Right renal cortex interstitium (tissue), 3 donors: ENCODE data around the gene MAD1L1. TPM values are rescaled to one million over a fixed set of nuclear protein-coding genes. Genes with fewer than 3 reads are reported as not detected.
"Not testable (repeated sequence)": the region's sequence is repeated elsewhere in the genome, so short reads cannot be mapped to it uniquely, and the experiment has no call there.

ENCODE experiments used
- DNase-seq, 3 donors: peaks; one replicate each; pipeline ENCODE4 v3.0.0-alpha.2; 2013; ENCODE audit warnings: low read depth in 3 of 3, low spot score in 2 of 3
- polyA plus RNA-seq, 3 donors: library from polyadenylated mRNA; unstranded; fragments of 120-200 nt; gene quantifications; one replicate each; pipeline ENCODE4 v1.2.1, GENCODE V29; 2013; ENCODE audit not compliant: insufficient read length in 3 of 3

MAD1L1 gene
- polyA plus RNA-seq, 3 donors: 22.9 to 26.0 (median 25.1) TPM

DNA sequence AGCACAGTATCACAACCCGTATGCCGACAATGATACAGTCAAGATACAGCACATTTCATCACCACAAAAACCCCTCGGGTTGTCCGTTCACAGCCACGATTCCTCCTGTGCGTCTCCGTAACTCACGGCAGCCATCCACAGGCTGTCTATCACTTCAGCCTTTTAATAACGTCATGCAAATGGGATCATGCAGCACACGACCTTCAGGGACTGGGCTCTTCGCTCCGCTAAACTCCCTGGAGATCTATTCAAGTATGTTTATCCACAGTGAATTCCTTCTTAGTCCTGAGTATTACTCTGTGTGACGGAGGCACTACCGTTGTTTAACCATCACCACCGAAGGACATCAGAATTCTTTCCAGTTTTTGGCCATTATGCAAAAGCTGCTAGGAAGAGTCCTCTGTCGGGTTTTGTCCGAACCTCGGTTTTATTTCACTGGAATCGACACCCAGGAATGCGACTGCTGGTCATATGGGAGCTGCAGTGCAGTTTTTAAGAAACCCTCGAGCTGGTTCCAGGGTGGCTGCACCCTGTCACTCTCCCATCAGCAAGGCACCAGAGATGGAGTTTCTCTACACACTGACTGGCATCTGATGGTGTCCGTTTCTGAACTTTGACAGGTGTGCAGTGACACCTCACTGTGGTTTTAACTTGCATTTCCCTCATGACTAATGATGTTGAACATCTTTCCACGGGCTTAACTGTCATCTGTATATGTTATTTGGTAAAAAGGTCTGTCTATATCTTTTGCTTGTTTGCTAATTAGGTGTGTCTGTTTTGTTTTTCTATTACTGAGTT is 193.6 kb downstream of the MAD1L1 start:
- no peak for DNase-seq

DNA sequence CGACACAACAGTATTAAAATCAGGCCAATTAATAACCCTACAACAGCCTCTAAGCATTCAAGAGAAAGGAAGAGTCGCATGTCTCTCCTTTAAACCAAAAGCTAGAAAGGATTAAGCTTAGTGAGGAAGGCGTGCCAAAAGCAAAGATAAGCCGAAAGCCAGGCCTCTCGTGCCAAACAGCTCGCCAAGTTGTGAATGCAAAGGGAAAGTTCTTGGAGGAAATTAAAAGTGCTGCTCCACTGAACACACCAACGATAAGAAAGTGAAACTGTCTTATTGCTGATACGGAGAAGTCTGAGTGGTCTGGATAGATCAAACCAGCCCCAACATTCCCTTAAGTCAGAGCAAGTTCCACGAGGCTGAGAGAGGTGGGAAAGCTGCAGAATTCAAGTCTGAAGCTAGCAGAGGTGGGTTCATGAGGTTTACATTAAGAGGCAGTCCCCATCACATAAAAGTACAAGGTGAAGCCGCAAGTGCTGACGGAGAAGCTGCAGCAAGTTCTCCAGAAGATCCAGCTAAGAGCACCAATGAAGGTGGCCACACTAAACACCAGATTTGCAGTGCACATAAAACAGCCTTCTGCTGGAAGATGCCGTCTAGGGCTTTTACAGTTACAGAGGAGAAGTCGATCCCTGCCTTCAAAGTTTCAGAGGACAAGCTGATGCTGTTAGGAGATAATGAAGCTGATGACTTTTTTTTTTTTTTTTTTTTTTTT is 194.8 kb downstream of the MAD1L1 start:
- no peak for DNase-seq

DNA sequence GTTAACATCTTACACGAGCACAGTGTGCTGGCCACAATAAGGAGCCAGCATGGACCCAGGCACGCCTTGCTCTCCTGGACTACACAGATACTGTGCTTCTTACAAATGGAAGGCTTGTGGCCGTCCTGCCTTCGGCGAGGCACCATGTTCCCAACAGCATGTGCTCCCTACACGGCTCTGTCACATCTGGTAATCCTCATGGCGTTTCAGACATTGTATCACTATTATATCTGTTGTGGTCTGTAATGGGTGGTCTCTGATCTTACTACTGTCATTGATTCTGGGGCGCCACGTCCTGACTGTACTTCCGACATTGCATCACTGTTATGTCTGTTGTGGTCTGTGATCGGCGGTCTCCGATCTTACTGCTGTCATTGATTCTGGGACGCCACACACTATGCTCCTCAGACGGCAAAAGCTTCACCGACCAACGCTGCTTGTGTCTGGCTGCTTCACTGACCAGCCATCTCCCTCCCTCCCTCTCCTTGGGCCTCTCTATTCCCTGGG is 195.4 kb downstream of the MAD1L1 start:
- no peak for DNase-seq

DNA sequence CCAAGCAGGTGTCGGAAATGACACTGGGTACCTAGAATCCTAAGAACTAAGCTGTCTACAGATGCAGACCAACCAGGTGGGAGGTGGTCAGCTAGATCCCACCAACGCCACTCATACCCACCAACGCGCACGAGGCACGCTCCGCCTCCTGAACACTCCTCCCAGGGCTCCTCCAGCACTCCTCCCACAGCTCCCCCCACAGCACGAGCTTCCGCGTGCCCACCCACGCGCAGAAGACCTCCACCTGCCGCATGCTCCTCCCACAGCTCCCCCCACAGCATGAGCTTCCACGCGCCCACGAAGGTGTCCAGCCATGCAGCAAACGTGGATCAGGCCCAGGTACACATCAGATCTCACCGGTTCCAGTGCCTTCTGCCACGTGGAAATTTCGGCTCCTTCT is 196.0 kb downstream of the MAD1L1 start:
- no peak for DNase-seq

DNA sequence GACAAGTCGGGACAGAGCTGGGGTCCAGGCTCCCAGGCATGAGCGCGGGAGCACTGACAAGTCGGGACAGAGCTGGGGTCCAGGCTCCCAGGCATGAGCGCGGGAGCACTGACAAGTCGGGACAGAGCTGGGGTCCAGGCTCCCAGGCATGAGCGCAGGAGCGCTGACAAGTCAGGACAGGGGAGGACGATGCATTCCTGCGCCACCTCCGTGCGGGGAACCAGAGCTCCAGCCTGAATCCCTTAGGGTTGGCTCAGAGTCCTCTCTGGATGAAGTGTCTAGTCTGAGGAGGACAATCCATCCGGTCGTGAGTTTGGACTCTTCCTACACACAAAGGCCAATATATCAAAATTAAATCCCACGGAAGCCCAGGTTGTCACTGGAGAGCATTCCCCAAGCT is 196.5 kb downstream of the MAD1L1 start:
- not testable (repeated sequence) for DNase-seq

DNA sequence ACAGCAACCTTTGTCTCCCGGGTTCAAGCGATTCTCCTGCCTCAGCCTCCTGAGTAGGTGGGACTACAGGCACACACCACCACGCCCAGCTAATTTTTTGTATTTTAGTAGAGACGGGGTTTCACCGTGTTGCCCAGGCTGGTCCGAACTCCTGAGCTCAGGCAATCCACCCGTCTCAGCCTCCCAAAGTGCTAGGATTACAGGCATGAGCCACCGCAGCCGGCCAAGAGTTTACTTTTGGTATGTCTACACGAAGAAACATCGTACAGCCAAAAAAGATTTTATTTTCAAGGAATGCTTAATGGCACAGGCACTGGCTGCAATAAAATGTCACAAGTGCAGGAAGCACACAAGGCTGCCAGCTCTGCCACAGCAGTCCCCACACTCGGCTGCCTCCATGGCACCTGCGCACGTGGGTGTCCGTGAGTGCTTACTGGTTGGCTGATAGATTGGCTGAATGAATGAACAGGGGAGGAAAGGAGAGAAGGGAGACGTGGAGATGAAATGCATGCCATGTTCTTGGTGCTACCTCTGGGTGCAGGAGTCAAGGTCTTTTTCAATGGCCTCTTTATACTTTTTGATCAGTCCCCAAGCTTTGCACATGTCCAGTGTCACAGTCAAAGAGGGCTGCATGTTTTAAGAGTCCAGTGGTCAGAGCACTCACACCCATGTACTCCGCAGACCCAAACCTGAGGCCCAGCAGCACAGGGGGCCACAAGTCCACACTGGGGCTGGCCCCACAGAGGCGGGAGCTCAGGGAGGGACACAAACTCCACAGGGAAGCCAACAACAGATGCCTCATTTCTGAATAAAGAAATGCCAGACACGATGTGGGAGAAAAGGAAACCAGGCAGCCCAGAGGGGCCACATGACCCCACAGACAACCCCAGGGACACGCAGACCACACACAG is 198.2 kb downstream of the MAD1L1 start:
- no peak for DNase-seq

DNA sequence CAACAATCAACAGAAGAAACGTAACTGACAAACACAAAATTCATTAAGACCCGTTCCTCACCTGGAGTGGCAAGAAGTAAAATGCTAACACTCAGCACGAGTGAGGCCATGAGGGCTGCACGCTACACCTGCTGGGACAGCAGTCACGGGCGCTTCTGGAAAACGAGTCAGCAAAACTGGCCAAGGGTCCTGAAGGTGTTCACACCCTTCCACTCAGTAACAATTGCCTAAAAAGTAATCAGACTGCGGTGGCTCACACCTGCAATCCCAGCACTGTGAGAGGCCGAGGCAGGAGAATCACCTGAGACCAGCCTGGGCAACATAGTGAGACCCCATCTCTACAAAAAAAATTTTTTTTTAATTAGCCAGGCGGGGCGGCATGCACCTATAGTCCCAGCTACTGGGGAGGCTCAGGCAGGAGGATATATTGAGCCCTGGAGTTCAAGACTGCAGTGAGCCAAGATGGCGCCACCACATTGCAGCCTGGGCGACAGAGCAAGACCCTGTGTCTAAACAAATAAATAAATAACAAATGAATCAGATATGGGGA is 199.1 kb downstream of the MAD1L1 start:
- DNase-seq: no peak

DNA sequence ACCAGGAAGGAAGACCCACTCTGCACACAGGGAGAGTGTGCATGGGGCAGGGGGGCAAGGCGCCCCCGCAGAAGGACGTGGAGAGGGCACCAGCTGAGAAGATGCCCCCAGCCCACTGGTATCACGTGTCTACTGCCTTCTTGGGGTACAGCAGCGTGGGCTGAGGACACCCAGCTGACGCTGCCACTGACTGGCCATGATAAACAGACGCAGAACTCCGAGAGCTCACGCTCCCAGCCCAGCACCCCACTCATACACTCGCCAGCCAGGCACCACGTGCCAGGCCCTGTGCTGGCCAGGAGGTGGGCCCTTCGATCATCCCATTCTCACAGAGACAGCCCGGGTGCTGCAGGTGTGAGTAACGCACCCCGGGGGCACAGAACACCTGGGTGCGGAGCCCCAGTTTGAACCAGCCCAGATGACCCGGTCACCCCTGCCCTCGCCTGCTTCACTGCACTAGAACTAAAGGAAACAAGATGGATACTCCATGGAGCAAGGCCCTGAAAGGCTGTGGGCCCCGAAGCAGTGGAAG is 199.8 kb downstream of the MAD1L1 start:
- DNase-seq: no peak

DNA sequence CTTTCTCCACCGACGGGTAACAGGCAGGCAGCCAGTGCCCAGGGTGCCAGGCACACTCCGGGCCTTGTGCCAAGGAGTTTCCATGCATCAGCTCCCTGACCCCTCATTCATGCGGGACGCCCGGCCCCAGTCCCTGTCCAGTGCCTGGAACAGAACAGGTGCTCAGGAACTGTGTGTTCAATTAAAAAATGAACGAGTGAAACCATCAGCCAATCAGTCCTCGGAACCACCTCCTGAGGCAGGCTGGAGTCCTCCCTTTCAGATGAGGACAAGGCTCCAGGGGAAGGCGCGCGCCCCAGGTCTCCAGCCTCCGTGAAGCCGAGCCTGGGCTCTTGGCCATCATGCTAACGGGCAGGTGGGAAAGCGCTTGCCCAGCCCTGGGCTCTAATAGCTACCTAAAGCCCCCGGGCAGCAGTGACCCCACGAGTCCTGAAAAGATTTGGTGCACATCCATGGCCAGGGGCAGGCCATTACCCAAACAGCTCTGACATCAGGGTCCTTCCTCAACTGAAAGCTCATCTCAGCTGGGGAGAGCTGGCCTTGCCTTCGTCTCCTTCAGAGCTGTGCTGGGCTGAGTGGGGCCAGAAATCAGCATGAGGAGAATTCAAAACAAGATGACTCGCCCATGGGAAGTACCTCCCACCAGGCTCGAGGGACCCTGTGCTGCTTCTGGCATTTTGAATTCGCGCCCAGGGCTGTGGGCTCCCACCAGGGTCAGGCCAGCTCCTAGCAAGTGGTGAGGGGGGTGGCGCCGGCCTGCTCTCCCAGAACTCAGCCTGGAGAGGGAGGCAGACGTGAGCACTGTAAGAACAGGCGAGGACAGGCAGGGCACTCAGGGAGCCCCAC is 200.5 kb downstream of the MAD1L1 start:
- no peak for DNase-seq

DNA sequence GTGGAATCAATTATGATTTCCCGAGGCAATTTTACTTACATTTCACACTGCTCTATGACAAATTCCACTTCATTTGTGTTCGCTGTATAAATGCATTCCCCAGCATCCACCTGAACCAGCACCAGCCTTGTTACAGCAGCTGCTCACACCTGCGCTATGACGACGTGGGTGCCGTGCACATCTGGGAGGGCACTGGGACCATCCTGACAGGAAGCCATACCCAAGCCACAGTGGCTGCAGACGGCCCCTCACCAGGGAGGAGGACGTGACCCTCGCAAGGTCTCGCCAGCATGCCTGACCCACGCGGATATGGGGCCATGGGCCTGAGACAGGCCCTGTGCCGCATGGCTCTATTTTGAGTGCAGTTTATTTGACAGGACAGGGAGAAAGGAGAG is 201.3 kb downstream of the MAD1L1 start:
- DNase-seq: no peak

DNA sequence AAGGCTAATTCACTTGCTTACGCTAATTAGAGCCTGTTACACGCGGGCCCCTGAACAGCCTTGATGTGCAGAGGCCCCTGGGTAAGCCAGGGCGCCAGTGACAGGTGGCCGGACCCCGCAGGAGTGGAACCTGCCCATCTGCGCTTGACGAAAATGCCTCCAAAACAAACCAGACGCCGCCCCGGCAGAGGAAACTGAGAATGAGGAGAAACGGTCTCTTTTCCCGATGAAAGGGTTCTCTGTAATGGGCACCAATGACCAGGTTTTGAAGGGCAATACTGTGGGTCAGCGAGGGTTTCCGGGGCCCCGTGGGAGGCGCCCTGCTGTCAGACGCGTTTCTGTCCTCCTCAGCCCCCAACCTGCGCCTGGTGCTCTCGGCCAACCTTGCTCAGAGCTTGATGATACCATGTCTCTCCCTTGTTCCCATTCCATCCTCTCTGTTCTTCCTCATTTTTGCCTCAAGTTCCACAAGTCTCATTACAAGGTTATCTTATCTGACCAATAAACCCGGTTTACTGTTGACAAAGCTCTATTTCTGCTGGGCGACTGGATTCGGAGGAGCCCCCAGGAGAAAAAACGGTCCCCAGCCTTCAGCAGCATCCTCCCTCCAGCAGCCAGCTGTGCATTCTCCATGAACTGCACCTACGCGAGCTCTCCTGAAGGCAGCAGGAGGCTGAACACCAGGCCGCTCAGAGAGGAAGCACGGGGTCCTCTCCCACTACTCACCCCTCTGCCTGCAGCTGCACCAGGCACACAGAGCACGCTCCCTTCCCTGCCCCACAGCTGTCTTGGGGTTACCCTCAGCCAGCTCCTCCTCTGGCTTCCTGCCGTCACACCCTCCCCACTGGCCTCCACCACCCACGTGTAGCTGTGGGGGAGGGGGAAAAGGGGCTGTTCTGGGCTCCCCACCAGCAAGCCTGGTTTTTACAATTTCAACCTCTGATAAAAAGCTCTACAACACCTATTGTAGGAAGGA is 202.0 kb downstream of the MAD1L1 start:
- DNase-seq: no peak

DNA sequence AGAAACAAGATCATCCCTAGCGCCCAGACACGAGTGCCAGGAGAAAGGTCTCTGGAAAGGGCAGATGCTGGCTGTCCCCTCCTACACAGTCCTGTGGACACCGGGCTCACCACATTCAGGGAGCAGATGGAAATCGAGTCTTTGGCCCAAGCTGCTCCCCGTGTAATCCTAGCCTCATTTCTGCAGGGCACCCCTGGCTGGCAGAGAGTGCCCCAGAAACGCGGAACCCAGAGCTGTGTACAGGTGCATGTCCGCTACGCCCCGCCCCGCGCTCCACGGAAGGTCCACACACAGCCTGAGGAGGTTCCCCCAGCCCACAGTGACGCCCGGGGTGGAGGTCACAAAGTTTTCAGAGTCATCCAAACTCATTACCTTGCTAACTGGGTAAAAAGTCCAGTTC is 202.8 kb downstream of the MAD1L1 start:
- DNase-seq: no peak

DNA sequence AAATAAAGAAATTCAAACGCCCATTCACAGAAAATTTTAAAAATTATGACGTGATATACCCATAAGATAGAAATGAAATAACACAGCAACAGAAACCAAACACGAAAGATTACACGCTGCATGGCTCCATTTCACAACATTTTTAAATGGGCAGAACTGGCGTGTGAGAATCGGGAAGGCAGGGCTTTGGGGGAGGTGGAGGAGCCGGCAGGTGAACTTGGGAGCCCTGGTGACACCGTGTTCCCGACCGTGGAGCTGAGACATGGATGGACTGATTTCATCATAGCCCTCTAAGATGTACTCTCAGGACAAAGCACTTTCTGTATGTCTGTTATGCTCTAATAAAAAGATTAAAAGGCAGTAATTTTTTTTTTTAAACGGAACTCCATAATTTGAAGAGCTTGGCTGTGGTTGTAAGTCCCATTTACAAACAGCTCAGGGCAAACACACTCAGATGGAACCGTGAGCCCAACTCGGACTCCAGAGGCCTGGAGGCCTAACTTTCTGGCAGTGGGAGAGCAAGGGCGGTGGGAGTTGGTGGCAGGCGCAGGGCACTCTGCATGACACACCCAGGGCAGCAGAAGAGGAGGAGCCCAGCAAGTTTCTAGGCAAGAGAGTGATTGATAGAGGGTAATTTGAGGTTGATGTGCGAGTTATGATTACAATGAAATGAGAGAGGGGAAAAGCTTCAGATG is 203.4 kb downstream of the MAD1L1 start:
- DNase-seq: no peak

DNA sequence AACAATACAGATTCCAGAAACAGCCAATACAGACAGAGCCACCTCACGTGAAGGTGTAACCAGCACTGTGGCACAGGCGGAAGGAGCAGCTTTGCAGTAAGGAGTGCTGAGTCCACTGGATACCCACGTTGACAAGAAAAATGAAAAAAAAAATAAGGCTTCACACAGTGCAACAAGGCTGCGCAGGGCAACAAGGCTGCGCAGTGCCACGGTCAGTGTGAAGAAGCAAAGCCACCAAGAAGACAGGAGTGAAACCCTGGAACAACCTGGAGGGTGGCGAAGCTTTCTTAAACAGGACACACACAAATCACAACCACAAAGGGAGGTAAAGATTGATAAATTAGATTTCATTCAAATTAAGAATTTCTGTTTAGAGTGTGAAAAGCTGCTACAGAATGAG is 204.0 kb downstream of the MAD1L1 start:
- no peak for DNase-seq

DNA sequence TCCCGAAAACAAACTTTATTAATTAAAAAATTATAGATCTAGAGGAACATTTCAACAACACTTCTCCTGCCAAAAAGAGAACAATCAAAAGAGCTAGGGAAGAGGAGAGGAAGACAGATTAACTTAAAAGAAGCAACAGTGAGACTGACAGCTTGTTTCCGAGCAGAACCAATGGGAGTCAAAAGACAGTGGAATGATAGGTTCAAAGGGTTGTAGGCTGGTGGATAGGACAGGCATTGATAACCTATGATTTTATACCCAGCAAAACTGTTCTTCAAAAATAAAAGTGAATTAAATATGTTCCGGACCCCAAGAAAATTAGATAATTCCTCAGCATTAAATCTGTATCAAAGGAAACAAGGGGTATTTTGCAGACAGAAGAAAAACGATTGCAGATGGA is 207.6 kb downstream of the MAD1L1 start:
- no peak for DNase-seq

DNA sequence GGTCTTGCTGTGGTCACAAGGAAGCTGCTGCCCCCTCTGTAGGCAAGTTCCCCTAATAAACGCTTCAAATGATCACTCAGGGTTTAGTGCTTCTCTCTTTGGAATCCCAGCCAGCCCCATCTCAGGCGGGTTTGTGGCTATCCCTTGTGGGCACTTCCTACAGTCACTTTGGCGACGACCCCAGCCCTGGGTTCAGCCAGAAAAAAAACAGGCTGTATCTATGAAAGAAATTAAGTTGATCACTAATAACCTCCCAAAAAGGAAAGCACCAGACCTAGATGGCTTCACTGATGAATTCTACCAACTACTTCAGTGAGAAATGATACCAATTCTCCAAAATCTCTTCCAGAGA is 208.2 kb downstream of the MAD1L1 start:
- DNase-seq: no peak

DNA sequence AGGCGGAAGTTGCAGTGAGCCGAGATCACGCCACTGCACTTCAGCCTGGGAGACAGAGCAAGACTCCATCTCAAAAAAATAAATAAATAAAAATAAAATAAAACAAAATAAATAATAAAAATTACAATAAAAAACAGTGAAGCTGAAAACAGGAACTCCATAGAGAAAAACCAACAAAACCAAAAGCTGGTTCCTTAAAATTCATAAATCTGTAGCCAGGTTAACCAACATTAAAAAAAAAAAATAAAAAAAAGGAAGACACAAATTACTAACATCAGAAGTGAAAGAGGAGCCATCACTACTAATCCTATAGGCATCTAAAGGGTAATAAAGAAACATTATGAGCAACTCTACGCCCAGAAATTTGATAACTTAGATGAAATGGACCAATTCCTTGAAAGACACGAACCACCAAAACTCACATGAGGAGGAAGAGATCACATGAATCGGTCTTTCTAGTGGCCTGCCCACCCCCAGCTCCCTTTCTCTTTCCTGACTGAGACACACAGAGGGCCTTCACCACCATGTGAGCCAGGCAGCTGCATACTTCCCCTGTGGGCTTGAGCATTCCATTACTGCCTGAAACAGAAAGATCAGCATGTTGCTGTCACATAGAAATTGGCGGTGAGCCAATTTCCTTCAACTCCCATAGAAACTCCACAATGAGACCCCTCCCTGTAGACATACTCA is 208.7 kb downstream of the MAD1L1 start:
- no peak for DNase-seq
